WTC11 (cell line): ENCODE data around the gene ALAD. TPM values are rescaled to one million over a fixed set of nuclear protein-coding genes. Genes with fewer than 3 reads are reported as not detected.

Experiments
- ATAC-seq: fragments of 200-7000 bp; cut with Tn5 transposase; 2 replicates; pipeline ENCODE4 v1.10.0; 2021; ENCODE audit warnings: mild to moderate bottlenecking, moderate library complexity
- CTCF ChIA-PET: fragments of 300-600 bp; sonication (Branson Sonifier 250); formaldehyde crosslinking; loops from one replicate; lab custom pipeline; 2021; ENCODE audit warnings: antibody characterized with exemption; lab: Charles Lee
- POLR2A ChIA-PET: fragments of 350-600 bp; sonication (Branson Sonifier 250); formaldehyde crosslinking; loops from one replicate; lab custom pipeline; 2021; ENCODE audit warnings: antibody characterized with exemption; lab: Charles Lee
- DNase-seq: peaks from one replicate; pipeline ENCODE4 v3.0.0; 2021; ENCODE audit warnings: low spot score
- H3K27ac Mint-ChIP-seq: 2 replicates; pipeline ENCODE4 v1.8.0; 2021; ENCODE audit warnings: mixed read lengths
- H3K27me3 Mint-ChIP-seq: 2 replicates; pipeline ENCODE4 v1.8.0; 2021; ENCODE audit warnings: low read depth, mild to moderate bottlenecking, moderate library complexity, mixed read lengths
- H3K36me3 Mint-ChIP-seq: 2 replicates; pipeline ENCODE4 v1.8.0; 2021; ENCODE audit warnings: mixed read lengths
- H3K4me1 Mint-ChIP-seq: 2 replicates; pipeline ENCODE4 v1.8.0; 2022; ENCODE audit warnings: mixed read lengths
- H3K4me3 Mint-ChIP-seq: 2 replicates; pipeline ENCODE4 v1.8.0; 2021; ENCODE audit warnings: mild to moderate bottlenecking, moderate library complexity, mixed read lengths
- H3K9me3 Mint-ChIP-seq: 2 replicates; pipeline ENCODE4 v1.8.0; 2021; ENCODE audit warnings: mixed read lengths
- ATF1 ChIP-seq: sonication (generic); formaldehyde crosslinking; IDR thresholded peaks from 2 replicates; pipeline ENCODE4 v1.8.1; 2023; ENCODE audit warnings: mild to moderate bottlenecking, moderate library complexity, missing genetic modification reagents
- CREM ChIP-seq: sonication (generic); formaldehyde crosslinking; IDR thresholded peaks from 2 replicates; pipeline ENCODE4 v1.8.1; 2022; ENCODE audit warnings: mild to moderate bottlenecking, missing genetic modification reagents, moderate library complexity
- EMX1 ChIP-seq: fragments of 250-450 bp; sonication (Bioruptor Pico); IDR thresholded peaks from 2 replicates; pipeline ENCODE4 v1.8.0; 2021; ENCODE audit warnings: mild to moderate bottlenecking
- GABPB1 ChIP-seq: sonication (generic); formaldehyde crosslinking; IDR thresholded peaks from 2 replicates; pipeline ENCODE4 v1.8.1; 2023; ENCODE audit warnings: mild to moderate bottlenecking, missing genetic modification reagents
- GRHL2 ChIP-seq: fragments of 250-450 bp; sonication (Bioruptor Pico); IDR thresholded peaks from 2 replicates; pipeline ENCODE4 v1.8.0; 2022; ENCODE audit warnings: mild to moderate bottlenecking, moderate library complexity; ENCODE audit not compliant: insufficient replicate concordance, severe bottlenecking
- GTF2I ChIP-seq: fragments of 250-450 bp; sonication (Bioruptor Pico); conservative IDR thresholded peaks from 2 replicates; pipeline ENCODE4 v1.4.0; 2021; ENCODE audit warnings: mild to moderate bottlenecking
- IRF2 ChIP-seq: sonication (generic); formaldehyde crosslinking; IDR thresholded peaks from 2 replicates; pipeline ENCODE4 v1.8.0; 2022; ENCODE audit warnings: low read depth, missing genetic modification reagents, borderline replicate concordance
- MYBL2 ChIP-seq: sonication (generic); formaldehyde crosslinking; IDR thresholded peaks from 2 replicates; pipeline ENCODE4 v1.8.1; 2023; ENCODE audit warnings: mild to moderate bottlenecking, moderate library complexity, missing genetic modification reagents
- NFE2L1 ChIP-seq: sonication (generic); formaldehyde crosslinking; IDR thresholded peaks from 2 replicates; pipeline ENCODE4 v1.8.1; 2023; ENCODE audit warnings: missing genetic modification reagents
- NFYB ChIP-seq: sonication (generic); formaldehyde crosslinking; conservative IDR thresholded peaks from 2 replicates; pipeline ENCODE4 v1.8.0; 2022; ENCODE audit warnings: low read depth, missing genetic modification reagents
- OVOL2 ChIP-seq: fragments of 250-450 bp; sonication (Bioruptor Pico); IDR thresholded peaks from 2 replicates; pipeline ENCODE4 v1.9.0; 2021; ENCODE audit warnings: mild to moderate bottlenecking, borderline replicate concordance
- SP1 ChIP-seq: sonication (generic); formaldehyde crosslinking; conservative IDR thresholded peaks from 2 replicates; pipeline ENCODE4 v1.8.1; 2022; ENCODE audit warnings: missing genetic modification reagents
- ZNF317 ChIP-seq: sonication (generic); formaldehyde crosslinking; IDR thresholded peaks from 2 replicates; pipeline ENCODE4 v1.8.1; 2023; ENCODE audit warnings: low read depth, mild to moderate bottlenecking, moderate library complexity, missing genetic modification reagents, borderline replicate concordance
- total RNA-seq: library from RNA; stranded (reverse); gene quantifications from 3 replicates; pipeline ENCODE4 v1.2.3, GENCODE V29; 2021
- TF ChIP-seq, protein P1 (sequence below): sonication (generic); formaldehyde crosslinking; conservative IDR thresholded peaks from 2 replicates; pipeline ENCODE4 v1.8.1; 2022; ENCODE audit warnings: mild to moderate bottlenecking, missing genetic modification reagents
- TF ChIP-seq, protein P2 (sequence below): sonication (generic); formaldehyde crosslinking; IDR thresholded peaks from 2 replicates; pipeline ENCODE4 v1.8.1; 2022; ENCODE audit warnings: missing genetic modification reagents, borderline replicate concordance
- TF ChIP-seq, protein P3 (sequence below): fragments of 250-450 bp; sonication (Bioruptor Pico); IDR thresholded peaks from 2 replicates; pipeline ENCODE4 v2.1.2; 2022; ENCODE audit warnings: mild to moderate bottlenecking, moderate library complexity
- TF ChIP-seq, protein P4 (sequence below): sonication (generic); formaldehyde crosslinking; IDR thresholded peaks from 2 replicates; pipeline ENCODE4 v1.8.1; 2023; ENCODE audit warnings: mild to moderate bottlenecking, missing genetic modification reagents
- TF ChIP-seq, protein P5 (sequence below): sonication (generic); formaldehyde crosslinking; IDR thresholded peaks from 2 replicates; pipeline ENCODE4 v1.8.0; 2023; ENCODE audit warnings: missing genetic modification reagents, mild to moderate bottlenecking, borderline replicate concordance
- TF ChIP-seq, protein P6 (sequence below): sonication (generic); formaldehyde crosslinking; IDR thresholded peaks from 2 replicates; pipeline ENCODE4 v1.8.1; 2023; ENCODE audit warnings: mild to moderate bottlenecking, missing genetic modification reagents, moderate library complexity
- TF ChIP-seq, protein P7 (sequence below): sonication (generic); formaldehyde crosslinking; IDR thresholded peaks from 2 replicates; pipeline ENCODE4 v1.8.0; 2022; ENCODE audit warnings: missing genetic modification reagents
- TF ChIP-seq, protein P8 (sequence below): sonication (generic); formaldehyde crosslinking; IDR thresholded peaks from 2 replicates; pipeline ENCODE4 v1.8.1; 2022; ENCODE audit warnings: low read depth, mild to moderate bottlenecking, moderate library complexity, missing genetic modification reagents, borderline replicate concordance

Gene ALAD
- total RNA-seq, 1 experiment from 2014 or later: 15.9 TPM

DNA sequence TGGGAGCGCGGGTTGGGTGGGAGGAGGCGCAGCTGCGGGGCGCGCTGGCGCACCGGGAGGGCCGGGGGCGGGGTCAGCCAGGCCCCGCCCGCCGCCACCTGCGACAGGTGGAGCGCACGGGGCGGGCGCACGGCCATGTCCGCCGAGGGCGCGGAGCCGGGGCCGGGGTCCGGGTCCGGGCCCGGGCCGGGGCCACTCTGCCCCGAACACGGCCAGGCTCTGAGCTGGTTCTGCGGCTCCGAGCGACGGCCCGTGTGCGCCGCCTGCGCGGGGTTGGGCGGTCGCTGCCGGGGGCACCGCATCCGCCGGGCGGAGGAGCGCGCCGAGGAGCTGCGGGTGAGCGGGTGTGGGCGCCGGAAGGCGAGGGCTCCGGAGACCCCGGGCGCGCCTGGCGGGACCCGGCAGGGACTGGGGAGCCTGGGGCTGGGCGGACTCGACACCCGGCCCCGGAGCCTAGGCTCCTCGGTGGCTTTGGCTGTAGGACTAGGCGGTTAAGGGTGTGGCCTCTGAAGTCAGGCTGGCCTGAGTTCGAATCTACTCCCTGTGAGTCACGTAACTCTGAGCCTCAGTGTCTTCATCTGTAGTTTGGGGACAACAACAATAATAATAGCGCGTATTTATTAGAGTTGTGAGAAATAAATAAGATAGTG lies 51.5 kb downstream of the ALAD start, which contains the start of gene BSPRY:
BSPRY (plus strand) TSS at position 97 of the 650 bp plus-strand sequence; CDS start at position 136, 39 bp downstream.
- H3K4me1 Mint-ChIP-seq: peaks cover 19% of the 10 kb centered on the region
- ATAC-seq: peak; percentile 88
- H3K4me3 Mint-ChIP-seq: peak within 1 kb of the TSS; percentile 83
- ChIA-PET CTCF (interaction anchor here (0.8 to 3.0 kb wide), 10 partner anchors 9 to 306 kb away, joined by 3 to 16 read pairs (median 4); partner anchors contain the start of genes ALAD, C9orf43, CDC26 and POLE3), POLR2A (interaction anchor here (0.6 to 1.5 kb wide), 3 partner anchors 10 to 62 kb away, joined by 3 to 15 read pairs (median 3); partner anchors contain the start of genes HDHD3 and WDR31)
- H3K27me3 Mint-ChIP-seq: peaks cover 39% of the 10 kb centered on the region
- H3K36me3 Mint-ChIP-seq: no peaks in the 10 kb centered on the region
- peak; percentile 35 for DNase-seq
- H3K9me3 Mint-ChIP-seq: no peaks in the 10 kb centered on the region
- H3K27ac Mint-ChIP-seq: no peak within 1 kb of the TSS
- TF ChIP-seq IRF2 (CRISPR knock-in tag) (no peak), MYBL2 (CRISPR knock-in tag) (no peak), GTF2I (CRISPR knock-in tag) (peak; percentile 92), EMX1 (CRISPR knock-in tag) (no peak), SP1 (peak; percentile 68), NFYB (CRISPR knock-in tag) (no peak), GABPB1 (CRISPR knock-in tag) (no peak), OVOL2 (CRISPR knock-in tag) (no peak), NFE2L1 (no peak), ATF1 (no peak), CREM (CRISPR knock-in tag) (peak; percentile 47; the same call in 1 of the 2 replicates), GRHL2 (no peak), ZNF317 (CRISPR knock-in tag) (no peak; the same call in 1 of the 2 replicates)
- TF ChIP-seq, protein P1, sequence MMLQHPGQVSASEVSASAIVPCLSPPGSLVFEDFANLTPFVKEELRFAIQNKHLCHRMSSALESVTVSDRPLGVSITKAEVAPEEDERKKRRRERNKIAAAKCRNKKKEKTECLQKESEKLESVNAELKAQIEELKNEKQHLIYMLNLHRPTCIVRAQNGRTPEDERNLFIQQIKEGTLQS (CRISPR knock-in tag): no peak
- TF ChIP-seq, protein P2, sequence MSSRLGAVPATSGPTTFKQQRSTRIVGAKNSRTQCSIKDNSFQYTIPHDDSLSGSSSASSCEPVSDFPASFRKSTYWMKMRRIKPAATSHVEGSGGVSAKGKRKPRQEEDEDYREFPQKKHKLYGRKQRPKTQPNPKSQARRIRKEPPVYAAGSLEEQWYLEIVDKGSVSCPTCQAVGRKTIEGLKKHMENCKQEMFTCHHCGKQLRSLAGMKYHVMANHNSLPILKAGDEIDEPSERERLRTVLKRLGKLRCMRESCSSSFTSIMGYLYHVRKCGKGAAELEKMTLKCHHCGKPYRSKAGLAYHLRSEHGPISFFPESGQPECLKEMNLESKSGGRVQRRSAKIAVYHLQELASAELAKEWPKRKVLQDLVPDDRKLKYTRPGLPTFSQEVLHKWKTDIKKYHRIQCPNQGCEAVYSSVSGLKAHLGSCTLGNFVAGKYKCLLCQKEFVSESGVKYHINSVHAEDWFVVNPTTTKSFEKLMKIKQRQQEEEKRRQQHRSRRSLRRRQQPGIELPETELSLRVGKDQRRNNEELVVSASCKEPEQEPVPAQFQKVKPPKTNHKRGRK: no peak
- TF ChIP-seq, protein P3, sequence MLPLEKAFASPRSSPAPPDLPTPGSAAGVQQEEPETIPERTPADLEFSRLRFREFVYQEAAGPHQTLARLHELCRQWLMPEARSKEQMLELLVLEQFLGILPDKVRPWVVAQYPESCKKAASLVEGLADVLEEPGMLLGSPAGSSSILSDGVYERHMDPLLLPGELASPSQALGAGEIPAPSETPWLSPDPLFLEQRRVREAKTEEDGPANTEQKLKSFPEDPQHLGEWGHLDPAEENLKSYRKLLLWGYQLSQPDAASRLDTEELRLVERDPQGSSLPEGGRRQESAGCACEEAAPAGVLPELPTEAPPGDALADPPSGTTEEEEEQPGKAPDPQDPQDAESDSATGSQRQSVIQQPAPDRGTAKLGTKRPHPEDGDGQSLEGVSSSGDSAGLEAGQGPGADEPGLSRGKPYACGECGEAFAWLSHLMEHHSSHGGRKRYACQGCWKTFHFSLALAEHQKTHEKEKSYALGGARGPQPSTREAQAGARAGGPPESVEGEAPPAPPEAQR (CRISPR knock-in tag): no peak
- TF ChIP-seq, protein P4, sequence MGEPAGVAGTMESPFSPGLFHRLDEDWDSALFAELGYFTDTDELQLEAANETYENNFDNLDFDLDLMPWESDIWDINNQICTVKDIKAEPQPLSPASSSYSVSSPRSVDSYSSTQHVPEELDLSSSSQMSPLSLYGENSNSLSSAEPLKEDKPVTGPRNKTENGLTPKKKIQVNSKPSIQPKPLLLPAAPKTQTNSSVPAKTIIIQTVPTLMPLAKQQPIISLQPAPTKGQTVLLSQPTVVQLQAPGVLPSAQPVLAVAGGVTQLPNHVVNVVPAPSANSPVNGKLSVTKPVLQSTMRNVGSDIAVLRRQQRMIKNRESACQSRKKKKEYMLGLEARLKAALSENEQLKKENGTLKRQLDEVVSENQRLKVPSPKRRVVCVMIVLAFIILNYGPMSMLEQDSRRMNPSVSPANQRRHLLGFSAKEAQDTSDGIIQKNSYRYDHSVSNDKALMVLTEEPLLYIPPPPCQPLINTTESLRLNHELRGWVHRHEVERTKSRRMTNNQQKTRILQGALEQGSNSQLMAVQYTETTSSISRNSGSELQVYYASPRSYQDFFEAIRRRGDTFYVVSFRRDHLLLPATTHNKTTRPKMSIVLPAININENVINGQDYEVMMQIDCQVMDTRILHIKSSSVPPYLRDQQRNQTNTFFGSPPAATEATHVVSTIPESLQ: no peak
- TF ChIP-seq, protein P5, sequence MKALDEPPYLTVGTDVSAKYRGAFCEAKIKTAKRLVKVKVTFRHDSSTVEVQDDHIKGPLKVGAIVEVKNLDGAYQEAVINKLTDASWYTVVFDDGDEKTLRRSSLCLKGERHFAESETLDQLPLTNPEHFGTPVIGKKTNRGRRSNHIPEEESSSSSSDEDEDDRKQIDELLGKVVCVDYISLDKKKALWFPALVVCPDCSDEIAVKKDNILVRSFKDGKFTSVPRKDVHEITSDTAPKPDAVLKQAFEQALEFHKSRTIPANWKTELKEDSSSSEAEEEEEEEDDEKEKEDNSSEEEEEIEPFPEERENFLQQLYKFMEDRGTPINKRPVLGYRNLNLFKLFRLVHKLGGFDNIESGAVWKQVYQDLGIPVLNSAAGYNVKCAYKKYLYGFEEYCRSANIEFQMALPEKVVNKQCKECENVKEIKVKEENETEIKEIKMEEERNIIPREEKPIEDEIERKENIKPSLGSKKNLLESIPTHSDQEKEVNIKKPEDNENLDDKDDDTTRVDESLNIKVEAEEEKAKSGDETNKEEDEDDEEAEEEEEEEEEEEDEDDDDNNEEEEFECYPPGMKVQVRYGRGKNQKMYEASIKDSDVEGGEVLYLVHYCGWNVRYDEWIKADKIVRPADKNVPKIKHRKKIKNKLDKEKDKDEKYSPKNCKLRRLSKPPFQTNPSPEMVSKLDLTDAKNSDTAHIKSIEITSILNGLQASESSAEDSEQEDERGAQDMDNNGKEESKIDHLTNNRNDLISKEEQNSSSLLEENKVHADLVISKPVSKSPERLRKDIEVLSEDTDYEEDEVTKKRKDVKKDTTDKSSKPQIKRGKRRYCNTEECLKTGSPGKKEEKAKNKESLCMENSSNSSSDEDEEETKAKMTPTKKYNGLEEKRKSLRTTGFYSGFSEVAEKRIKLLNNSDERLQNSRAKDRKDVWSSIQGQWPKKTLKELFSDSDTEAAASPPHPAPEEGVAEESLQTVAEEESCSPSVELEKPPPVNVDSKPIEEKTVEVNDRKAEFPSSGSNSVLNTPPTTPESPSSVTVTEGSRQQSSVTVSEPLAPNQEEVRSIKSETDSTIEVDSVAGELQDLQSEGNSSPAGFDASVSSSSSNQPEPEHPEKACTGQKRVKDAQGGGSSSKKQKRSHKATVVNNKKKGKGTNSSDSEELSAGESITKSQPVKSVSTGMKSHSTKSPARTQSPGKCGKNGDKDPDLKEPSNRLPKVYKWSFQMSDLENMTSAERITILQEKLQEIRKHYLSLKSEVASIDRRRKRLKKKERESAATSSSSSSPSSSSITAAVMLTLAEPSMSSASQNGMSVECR (CRISPR knock-in tag): no peak
- TF ChIP-seq, protein P6, sequence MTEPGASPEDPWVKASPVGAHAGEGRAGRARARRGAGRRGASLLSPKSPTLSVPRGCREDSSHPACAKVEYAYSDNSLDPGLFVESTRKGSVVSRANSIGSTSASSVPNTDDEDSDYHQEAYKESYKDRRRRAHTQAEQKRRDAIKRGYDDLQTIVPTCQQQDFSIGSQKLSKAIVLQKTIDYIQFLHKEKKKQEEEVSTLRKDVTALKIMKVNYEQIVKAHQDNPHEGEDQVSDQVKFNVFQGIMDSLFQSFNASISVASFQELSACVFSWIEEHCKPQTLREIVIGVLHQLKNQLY (CRISPR knock-in tag): no peak
- TF ChIP-seq, protein P7, sequence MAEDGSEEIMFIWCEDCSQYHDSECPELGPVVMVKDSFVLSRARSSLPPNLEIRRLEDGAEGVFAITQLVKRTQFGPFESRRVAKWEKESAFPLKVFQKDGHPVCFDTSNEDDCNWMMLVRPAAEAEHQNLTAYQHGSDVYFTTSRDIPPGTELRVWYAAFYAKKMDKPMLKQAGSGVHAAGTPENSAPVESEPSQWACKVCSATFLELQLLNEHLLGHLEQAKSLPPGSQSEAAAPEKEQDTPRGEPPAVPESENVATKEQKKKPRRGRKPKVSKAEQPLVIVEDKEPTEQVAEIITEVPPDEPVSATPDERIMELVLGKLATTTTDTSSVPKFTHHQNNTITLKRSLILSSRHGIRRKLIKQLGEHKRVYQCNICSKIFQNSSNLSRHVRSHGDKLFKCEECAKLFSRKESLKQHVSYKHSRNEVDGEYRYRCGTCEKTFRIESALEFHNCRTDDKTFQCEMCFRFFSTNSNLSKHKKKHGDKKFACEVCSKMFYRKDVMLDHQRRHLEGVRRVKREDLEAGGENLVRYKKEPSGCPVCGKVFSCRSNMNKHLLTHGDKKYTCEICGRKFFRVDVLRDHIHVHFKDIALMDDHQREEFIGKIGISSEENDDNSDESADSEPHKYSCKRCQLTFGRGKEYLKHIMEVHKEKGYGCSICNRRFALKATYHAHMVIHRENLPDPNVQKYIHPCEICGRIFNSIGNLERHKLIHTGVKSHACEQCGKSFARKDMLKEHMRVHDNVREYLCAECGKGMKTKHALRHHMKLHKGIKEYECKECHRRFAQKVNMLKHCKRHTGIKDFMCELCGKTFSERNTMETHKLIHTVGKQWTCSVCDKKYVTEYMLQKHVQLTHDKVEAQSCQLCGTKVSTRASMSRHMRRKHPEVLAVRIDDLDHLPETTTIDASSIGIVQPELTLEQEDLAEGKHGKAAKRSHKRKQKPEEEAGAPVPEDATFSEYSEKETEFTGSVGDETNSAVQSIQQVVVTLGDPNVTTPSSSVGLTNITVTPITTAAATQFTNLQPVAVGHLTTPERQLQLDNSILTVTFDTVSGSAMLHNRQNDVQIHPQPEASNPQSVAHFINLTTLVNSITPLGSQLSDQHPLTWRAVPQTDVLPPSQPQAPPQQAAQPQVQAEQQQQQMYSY (CRISPR knock-in tag): no peak
- TF ChIP-seq, protein P8, sequence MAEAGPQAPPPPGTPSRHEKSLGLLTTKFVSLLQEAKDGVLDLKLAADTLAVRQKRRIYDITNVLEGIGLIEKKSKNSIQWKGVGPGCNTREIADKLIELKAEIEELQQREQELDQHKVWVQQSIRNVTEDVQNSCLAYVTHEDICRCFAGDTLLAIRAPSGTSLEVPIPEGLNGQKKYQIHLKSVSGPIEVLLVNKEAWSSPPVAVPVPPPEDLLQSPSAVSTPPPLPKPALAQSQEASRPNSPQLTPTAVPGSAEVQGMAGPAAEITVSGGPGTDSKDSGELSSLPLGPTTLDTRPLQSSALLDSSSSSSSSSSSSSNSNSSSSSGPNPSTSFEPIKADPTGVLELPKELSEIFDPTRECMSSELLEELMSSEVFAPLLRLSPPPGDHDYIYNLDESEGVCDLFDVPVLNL (CRISPR knock-in tag): no peak
